GM19035 (cell line): ENCODE data around the gene CNGA1.

ENCODE experiments used
- ATAC-seq: cut with Tn5 transposase; IDR thresholded peaks from one replicate; pipeline ENCODE4 v1.9.1; 2021; ENCODE audit not compliant: unreplicated experiment

CNGA1 gene

GRCh38 chr4:47913861-47914219 lies 102.6 kb downstream of the CNGA1 start:
- ATAC-seq, result peak; percentile 30

GRCh38 chr4:47913330-47913729 lies 103.2 kb downstream of the CNGA1 start:
- ATAC-seq, result no peak

GRCh38 chr4:47907089-47907646 lies 109.3 kb downstream of the CNGA1 start:
- no peak for ATAC-seq

GRCh38 chr4:47899639-47900038 lies 116.8 kb downstream of the CNGA1 start:
- ATAC-seq, result no peak

- ATAC-seq, result no peak
Observed at GRCh38 chr4:47891928-47892327, 124.6 kb downstream of the CNGA1 start.
